Endodermal cell (in vitro differentiated cells): ENCODE measurements around the gene UNC5C. TPM values are rescaled to one million over a fixed set of nuclear protein-coding genes. Genes with fewer than 3 reads are reported as not detected.

Experiments used
- DNase-seq: peaks from one replicate; pipeline ENCODE4 v3.0.0-alpha.2; 2017
- H3K27ac ChIP-seq: 2 replicates; pipeline ENCODE4 v1.5.1; 2013; ENCODE audit warnings: mild to moderate bottlenecking, low read depth, low read length, moderate library complexity
- H3K27me3 ChIP-seq: 2 replicates; pipeline ENCODE4 v1.6.1; 2013; ENCODE audit warnings: mild to moderate bottlenecking, low read length, moderate library complexity; ENCODE audit not compliant: insufficient read depth, control insufficient read depth, poor library complexity, severe bottlenecking
- H3K36me3 ChIP-seq: 2 replicates; pipeline ENCODE4 v1.7.0; 2013; ENCODE audit warnings: mild to moderate bottlenecking, low read length, moderate library complexity; ENCODE audit not compliant: control insufficient read depth, insufficient read depth
- H3K4me1 ChIP-seq: one replicate; pipeline ENCODE4 v1.7.0; 2013; ENCODE audit warnings: low read length; ENCODE audit not compliant: control insufficient read depth, insufficient read depth
- H3K4me3 ChIP-seq: 2 replicates; pipeline ENCODE4 v1.5.1; 2013; ENCODE audit warnings: mild to moderate bottlenecking, low read length, moderate library complexity
- H3K9ac ChIP-seq: 2 replicates; pipeline ENCODE4 v1.6.1; 2013; ENCODE audit warnings: mild to moderate bottlenecking, low read length, moderate library complexity; ENCODE audit not compliant: poor library complexity, severe bottlenecking; ENCODE audit errors: extremely low read depth
- H3K9me3 ChIP-seq: 2 replicates; pipeline ENCODE4 v1.6.1; 2013; ENCODE audit warnings: mild to moderate bottlenecking, low read length, moderate library complexity; ENCODE audit not compliant: control insufficient read depth
- H3K27ac Mint-ChIP-seq: 2 replicates; pipeline ENCODE4 v1.8.0; 2020; ENCODE audit warnings: mixed read lengths
- H3K27me3 Mint-ChIP-seq: 2 replicates; pipeline ENCODE4 v1.8.0; 2021; ENCODE audit warnings: mild to moderate bottlenecking, mixed read lengths; ENCODE audit not compliant: insufficient read depth
- H3K36me3 Mint-ChIP-seq: 2 replicates; pipeline ENCODE4 v1.8.0; 2020; ENCODE audit warnings: low read depth, mixed read lengths
- H3K4me1 Mint-ChIP-seq: 2 replicates; pipeline ENCODE4 v1.8.0; 2020; ENCODE audit warnings: mixed read lengths
- H3K4me3 Mint-ChIP-seq: 2 replicates; pipeline ENCODE4 v1.8.0; 2020; ENCODE audit warnings: mild to moderate bottlenecking, moderate library complexity, mixed read lengths
- H3K9me3 Mint-ChIP-seq: 2 replicates; pipeline ENCODE4 v1.8.0; 2020; ENCODE audit warnings: mild to moderate bottlenecking, mixed read lengths
- WGBS, 2 experiments: methylation state at CpG; one replicate each; pipeline versions ENCODE4 v1.1.5 to v1.1.7; 2013; ENCODE audit warnings: missing lambda C conversion rate in 2 of 2, mixed read lengths in 1 of 2; ENCODE audit not compliant: insufficient coverage in 1 of 2, insufficient read length in 1 of 2; 5-methylcytosine and 5-hydroxymethylcytosine counted together
- total RNA-seq, 2 donors: library from RNA; stranded (reverse); fragmentation: NEBNext Ultra II Directional in 1 of 2; extraction: Animal tissue kit (Norgen Biotek cat#: 25700) in 1 of 2; gene quantifications; 2 replicates in 1 of 2; 3 replicates in 1 of 2; pipeline ENCODE4 v1.2.1, GENCODE V29; 2021
- TF ChIP-seq, protein P1 (sequence below): fragments of 200-600 bp; sonication (generic); conservative IDR thresholded peaks from 2 replicates; pipeline ENCODE4 v1.5.0; 2021; ENCODE audit warnings: antibody characterized with exemption, mild to moderate bottlenecking

Gene UNC5C
- total RNA-seq, 2 donors from 2014 or later: 2.0 to 7.2 TPM

- Histone ChIP-seq H3K9ac (no peak overlapping the region), H3K4me1 (no peaks in the 10 kb centered on the region), H3K36me3 (no peaks in the 10 kb centered on the region), H3K9me3 (no peaks in the 10 kb centered on the region), H3K4me3 (no peak overlapping the region), H3K27me3 (no peaks in the 10 kb centered on the region), H3K27ac (no peak overlapping the region)
- DNase-seq: no peak
- Mint-ChIP-seq H3K9me3 (no peaks in the 10 kb centered on the region), H3K36me3 (no peaks in the 10 kb centered on the region), H3K27ac (no peak overlapping the region), H3K27me3 (no peaks in the 10 kb centered on the region), H3K4me3 (no peak overlapping the region), H3K4me1 (peaks cover 3% of the 10 kb centered on the region)
- TF ChIP-seq, protein P1, sequence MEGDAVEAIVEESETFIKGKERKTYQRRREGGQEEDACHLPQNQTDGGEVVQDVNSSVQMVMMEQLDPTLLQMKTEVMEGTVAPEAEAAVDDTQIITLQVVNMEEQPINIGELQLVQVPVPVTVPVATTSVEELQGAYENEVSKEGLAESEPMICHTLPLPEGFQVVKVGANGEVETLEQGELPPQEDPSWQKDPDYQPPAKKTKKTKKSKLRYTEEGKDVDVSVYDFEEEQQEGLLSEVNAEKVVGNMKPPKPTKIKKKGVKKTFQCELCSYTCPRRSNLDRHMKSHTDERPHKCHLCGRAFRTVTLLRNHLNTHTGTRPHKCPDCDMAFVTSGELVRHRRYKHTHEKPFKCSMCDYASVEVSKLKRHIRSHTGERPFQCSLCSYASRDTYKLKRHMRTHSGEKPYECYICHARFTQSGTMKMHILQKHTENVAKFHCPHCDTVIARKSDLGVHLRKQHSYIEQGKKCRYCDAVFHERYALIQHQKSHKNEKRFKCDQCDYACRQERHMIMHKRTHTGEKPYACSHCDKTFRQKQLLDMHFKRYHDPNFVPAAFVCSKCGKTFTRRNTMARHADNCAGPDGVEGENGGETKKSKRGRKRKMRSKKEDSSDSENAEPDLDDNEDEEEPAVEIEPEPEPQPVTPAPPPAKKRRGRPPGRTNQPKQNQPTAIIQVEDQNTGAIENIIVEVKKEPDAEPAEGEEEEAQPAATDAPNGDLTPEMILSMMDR: no peak
- whole genome bisulfite sequencing, 2 experiments: 98 to 100% methylated on average over 3 to 5 of the region's 5 CpGs
These were observed 282.7 kb downstream of the UNC5C start for GRCh38 chr4:95265814-95266740.

- Histone ChIP-seq H3K4me1 (no peaks in the 10 kb centered on the region), H3K27me3 (no peaks in the 10 kb centered on the region), H3K9me3 (no peaks in the 10 kb centered on the region), H3K9ac (no peak overlapping the region), H3K36me3 (no peaks in the 10 kb centered on the region), H3K4me3 (no peak overlapping the region), H3K27ac (no peak overlapping the region)
- Mint-ChIP-seq H3K4me3 (no peak overlapping the region), H3K27me3 (no peaks in the 10 kb centered on the region), H3K36me3 (no peaks in the 10 kb centered on the region), H3K9me3 (no peaks in the 10 kb centered on the region), H3K27ac (no peak overlapping the region), H3K4me1 (peaks cover 3% of the 10 kb centered on the region)
- WGBS, 2 experiments: 85 to 100% methylated on average over 1 to 2 of the region's 2 CpGs
- TF ChIP-seq, protein P1: no peak
- DNase-seq: no peak
These were observed 283.9 kb downstream of the UNC5C start for GRCh38 chr4:95264843-95265242.

DNA sequence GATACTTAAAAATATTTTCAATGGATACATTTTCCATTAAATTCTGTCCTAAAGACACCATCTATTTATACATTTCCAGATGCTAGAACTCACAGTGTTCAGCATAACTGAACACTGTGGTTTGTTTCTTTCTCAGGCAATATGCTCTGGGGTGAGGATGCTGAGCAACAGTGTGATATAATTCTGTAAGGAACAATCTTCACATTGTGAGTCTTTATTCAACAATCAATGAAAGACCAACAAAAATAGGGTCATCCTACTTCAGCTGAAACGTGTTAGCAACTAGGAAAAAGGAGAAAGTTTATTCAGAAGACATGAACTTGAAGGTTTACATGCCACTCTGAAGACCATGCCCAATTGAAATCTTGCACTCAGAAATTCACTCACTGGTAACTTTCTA lies 284.8 kb downstream of the UNC5C start:
- H3K9ac ChIP-seq: no peak overlapping the region
- no peaks in the 10 kb centered on the region for H3K9me3 Mint-ChIP-seq
- 87 to 100% methylated on average over 1 of the region's 1 CpG for WGBS, 2 experiments
- H3K27me3 Mint-ChIP-seq: no peaks in the 10 kb centered on the region
- H3K4me1 Mint-ChIP-seq: peaks cover 1% of the 10 kb centered on the region
- no peak overlapping the region for H3K4me3 ChIP-seq
- no peaks in the 10 kb centered on the region for H3K9me3 ChIP-seq
- no peaks in the 10 kb centered on the region for H3K36me3 ChIP-seq
- H3K27me3 ChIP-seq: no peaks in the 10 kb centered on the region
- H3K36me3 Mint-ChIP-seq: no peaks in the 10 kb centered on the region
- no peak overlapping the region for H3K4me3 Mint-ChIP-seq
- no peaks in the 10 kb centered on the region for H3K4me1 ChIP-seq
- TF ChIP-seq, protein P1: no peak
- DNase-seq: no peak
- H3K27ac Mint-ChIP-seq: no peak overlapping the region
- no peak overlapping the region for H3K27ac ChIP-seq
